Small intestine (tissue), 7 donors: ENCODE data around the gene DNLZ. TPM values are rescaled to one million over a fixed set of nuclear protein-coding genes. Genes with fewer than 3 reads are reported as not detected.

Source experiments
- DNase-seq, 2 donors: peaks; one replicate each; pipeline versions ENCODE4 v3.0.0 to v3.0.0-alpha.2; 2013
- FAIRE-seq: peaks from 2 replicates; lab custom pipeline; 2012; peaks lifted over from hg19 to GRCh38; lab: Jason Lieb, UNC
- H3K27ac ChIP-seq, 3 donors: one replicate each; pipeline ENCODE4 v1.5.1; 2013; ENCODE audit warnings: low read length in 2 of 3, mild to moderate bottlenecking in 2 of 3, control low read depth in 1 of 3, inconsistent platforms in 1 of 3, low read depth in 1 of 3, moderate library complexity in 1 of 3
- H3K27me3 ChIP-seq, 3 donors: one replicate each; pipeline ENCODE4 v1.6.1; 2013; ENCODE audit warnings: low read length in 3 of 3, inconsistent platforms in 1 of 3; ENCODE audit not compliant: control insufficient read depth in 3 of 3, insufficient read depth in 3 of 3
- H3K36me3 ChIP-seq, 3 donors: one replicate each; pipeline ENCODE4 v1.6.1; 2013; ENCODE audit warnings: low read length in 3 of 3, inconsistent platforms in 1 of 3, low read depth in 1 of 3, mild to moderate bottlenecking in 1 of 3, moderate library complexity in 1 of 3; ENCODE audit not compliant: control insufficient read depth in 3 of 3, insufficient read depth in 2 of 3
- H3K4me1 ChIP-seq, 3 donors: one replicate each; pipeline ENCODE4 v1.6.1; 2013; ENCODE audit warnings: low read length in 2 of 3, inconsistent platforms in 1 of 3, low read depth in 1 of 3, mild to moderate bottlenecking in 1 of 3, moderate library complexity in 1 of 3; ENCODE audit not compliant: control insufficient read depth in 3 of 3, insufficient read depth in 2 of 3
- H3K4me3 ChIP-seq, 3 donors: one replicate each; pipeline ENCODE4 v1.5.1; 2013; ENCODE audit warnings: low read length in 3 of 3, control low read depth in 1 of 3, inconsistent platforms in 1 of 3, low read depth in 1 of 3, mild to moderate bottlenecking in 1 of 3, moderate library complexity in 1 of 3
- H3K9me3 ChIP-seq, 2 donors: one replicate each; pipeline ENCODE4 v1.6.1; 2013; ENCODE audit warnings: low read depth in 1 of 2, low read length in 1 of 2; ENCODE audit not compliant: control insufficient read depth in 2 of 2, insufficient read depth in 1 of 2
- WGBS, 3 donors: extraction: QIAGEN DNeasy Blood & Tissue Kit; methylation state at CpG; one replicate each; pipeline ENCODE4 v1.1.7; 2013; 5-methylcytosine and 5-hydroxymethylcytosine counted together
- polyA plus RNA-seq, 4 donors: library from polyadenylated mRNA; stranded (reverse) in 3 of 4; unstranded in 1 of 4; fragments of 200-250 nt in 3 of 4; fragments of 120-200 nt in 1 of 4; gene quantifications; one replicate each; pipeline versions ENCODE4 v1.2.1 to v1.2.3, GENCODE V29; 2013
- donor health status: healthy with polysubstance abuse.
- donor health status: control.
- donor health status: control.
- donor health status: Bipolar disorder and iron deficiency.
- donor health status: healthy.

DNLZ gene
- polyA plus RNA-seq, 4 donors = 8.5 to 16.1 (median 11.0) TPM

GRCh38 chr9:136371533-136371880 lies 8.0 kb upstream of the DNLZ start:
- Histone ChIP-seq H3K4me1 (peaks cover 0 to 14% (median 2%) of the 10 kb centered on the region in 3 donors), H3K36me3 (peaks cover 0 to 33% (median 0%) of the 10 kb centered on the region in 3 donors), H3K27ac (no peak overlapping the region), H3K4me3 (no peak overlapping the region), H3K27me3 (no peaks in the 10 kb centered on the region), H3K9me3 (no peaks in the 10 kb centered on the region)
- 76 to 88% (median 87%) methylated on average over 10 to 13 of the region's 13 CpGs for WGBS, 3 donors
- DNase-seq (no peak), FAIRE-seq (no peak)

GRCh38 chr9:136370687-136371532 lies 7.4 kb upstream of the DNLZ start:
- peaks cover 0 to 14% (median 2%) of the 10 kb centered on the region in 3 donors for H3K4me1 ChIP-seq
- no peak overlapping the region for H3K27ac ChIP-seq
- WGBS, 3 donors = 91 to 94% (median 93%) methylated on average over 53 to 54 of the region's 54 CpGs
- peaks cover 0 to 27% (median 0%) of the 10 kb centered on the region in 3 donors for H3K36me3 ChIP-seq
- H3K9me3 ChIP-seq = no peaks in the 10 kb centered on the region
- H3K27me3 ChIP-seq = no peaks in the 10 kb centered on the region
- DNase-seq (no peak), FAIRE-seq (no peak)
- no peak overlapping the region for H3K4me3 ChIP-seq

GRCh38 chr9:136370037-136370436 lies 6.5 kb upstream of the DNLZ start:
- 87 to 95% (median 94%) methylated on average over 17 to 19 of the region's 19 CpGs for WGBS, 3 donors
- H3K4me3 ChIP-seq = no peak overlapping the region
- peaks cover 0 to 18% (median 0%) of the 10 kb centered on the region in 3 donors for H3K36me3 ChIP-seq
- no peaks in the 10 kb centered on the region for H3K9me3 ChIP-seq
- no peak for FAIRE-seq
- peaks cover 0 to 14% (median 2%) of the 10 kb centered on the region in 3 donors for H3K4me1 ChIP-seq
- no peak overlapping the region for H3K27ac ChIP-seq
- no peaks in the 10 kb centered on the region for H3K27me3 ChIP-seq
- DNase-seq = no peak

GRCh38 chr9:136368190-136368589 lies 4.6 kb upstream of the DNLZ start:
- Histone ChIP-seq H3K27me3 (peaks cover 0 to 12% (median 0%) of the 10 kb centered on the region in 3 donors), H3K36me3 (peaks cover 0 to 2% (median 0%) of the 10 kb centered on the region in 3 donors), H3K4me1 (peaks cover 0 to 21% (median 2%) of the 10 kb centered on the region in 3 donors), H3K9me3 (peaks cover 0 to 2% of the 10 kb centered on the region in 2 donors), H3K4me3 (no peak overlapping the region), H3K27ac (no peak overlapping the region)
- WGBS, 3 donors = 71 to 77% (median 75%) methylated on average over 16 to 18 of the region's 18 CpGs
- DNase-seq (no peak), FAIRE-seq (no peak)

GRCh38 chr9:136367296-136368145 lies 4.0 kb upstream of the DNLZ start:
- Histone ChIP-seq H3K27me3 (peaks cover 0 to 12% (median 0%) of the 10 kb centered on the region in 3 donors), H3K36me3 (peaks cover 0 to 2% (median 0%) of the 10 kb centered on the region in 3 donors), H3K4me3 (no peak overlapping the region), H3K27ac (no peak overlapping the region), H3K4me1 (peaks cover 0 to 20% (median 2%) of the 10 kb centered on the region in 3 donors), H3K9me3 (peaks cover 0 to 2% of the 10 kb centered on the region in 2 donors)
- no peak for DNase-seq
- no peak for FAIRE-seq
- 80 to 87% (median 84%) methylated on average over 39 to 45 of the region's 45 CpGs for WGBS, 3 donors

- Histone ChIP-seq H3K36me3 (peaks cover 0 to 9% (median 0%) of the 10 kb centered on the region in 3 donors), H3K4me3 (no peak overlapping the region), H3K27me3 (peaks cover 0 to 12% (median 0%) of the 10 kb centered on the region in 3 donors), H3K27ac (no peak overlapping the region), H3K9me3 (peaks cover 0 to 2% of the 10 kb centered on the region in 2 donors), H3K4me1 (peaks cover 0 to 22% (median 0%) of the 10 kb centered on the region in 3 donors)
- FAIRE-seq (no peak), DNase-seq (no peak)
- 86 to 92% (median 89%) methylated on average over 8 to 9 of the region's 9 CpGs for WGBS, 3 donors
These were observed 3.3 kb upstream of the DNLZ start for GRCh38 chr9:136366826-136367225.

GRCh38 chr9:136365775-136366222 lies 2.3 kb upstream of the DNLZ start:
- Histone ChIP-seq H3K27me3 (peaks cover 0 to 12% (median 0%) of the 10 kb centered on the region in 3 donors), H3K4me1 (peaks cover 0 to 31% (median 0%) of the 10 kb centered on the region in 3 donors), H3K4me3 (no peak overlapping the region), H3K9me3 (peaks cover 0 to 2% of the 10 kb centered on the region in 2 donors), H3K27ac (no peak overlapping the region), H3K36me3 (peaks cover 0 to 19% (median 0%) of the 10 kb centered on the region in 3 donors)
- DNase-seq = no peak
- FAIRE-seq = no peak
- 59 to 63% (median 59%) methylated on average over 9 of the region's 9 CpGs for WGBS, 3 donors
